ENCODE results near the gene ELK4.

- TF ChIP-seq CTCF (conservative IDR thresholded peaks at IDR 0.05; ENCODE audit: low read depth in 2 of 2) = no peak
- TF ChIP-seq EZH2phosphoT487 (IDR thresholded peaks at IDR 0.05; ENCODE audit: unreplicated experiment) = no peak
Measured at GRCh38 chr1:205576011-205576410, 55.8 kb downstream of the ELK4 start.

Measured in GM23338 (cell line).